Tibial nerve (tissue), 4 donors: ENCODE measurements around the gene ZBTB16.

Experiments
- EP300 ChIP-seq, 2 donors: sonication (generic); formaldehyde crosslinking; IDR thresholded peaks; one replicate each; pipeline ENCODE4 v1.6.1; 2017; ENCODE audit warnings: antibody characterized with exemption in 2 of 2, mild to moderate bottlenecking in 1 of 2
- TF ChIP-seq, protein P1 (sequence below), 5 experiments: fragments of 200-600 bp in 3 of 5; fragments of 450-650 bp in 2 of 5; sonication (generic) in 3 of 5; IDR thresholded peaks; one replicate each; pipeline ENCODE4 v1.5.1; 2016 to 2019; ENCODE audit warnings: antibody characterized with exemption in 5 of 5, mild to moderate bottlenecking in 3 of 5, moderate library complexity in 2 of 5

DNA sequence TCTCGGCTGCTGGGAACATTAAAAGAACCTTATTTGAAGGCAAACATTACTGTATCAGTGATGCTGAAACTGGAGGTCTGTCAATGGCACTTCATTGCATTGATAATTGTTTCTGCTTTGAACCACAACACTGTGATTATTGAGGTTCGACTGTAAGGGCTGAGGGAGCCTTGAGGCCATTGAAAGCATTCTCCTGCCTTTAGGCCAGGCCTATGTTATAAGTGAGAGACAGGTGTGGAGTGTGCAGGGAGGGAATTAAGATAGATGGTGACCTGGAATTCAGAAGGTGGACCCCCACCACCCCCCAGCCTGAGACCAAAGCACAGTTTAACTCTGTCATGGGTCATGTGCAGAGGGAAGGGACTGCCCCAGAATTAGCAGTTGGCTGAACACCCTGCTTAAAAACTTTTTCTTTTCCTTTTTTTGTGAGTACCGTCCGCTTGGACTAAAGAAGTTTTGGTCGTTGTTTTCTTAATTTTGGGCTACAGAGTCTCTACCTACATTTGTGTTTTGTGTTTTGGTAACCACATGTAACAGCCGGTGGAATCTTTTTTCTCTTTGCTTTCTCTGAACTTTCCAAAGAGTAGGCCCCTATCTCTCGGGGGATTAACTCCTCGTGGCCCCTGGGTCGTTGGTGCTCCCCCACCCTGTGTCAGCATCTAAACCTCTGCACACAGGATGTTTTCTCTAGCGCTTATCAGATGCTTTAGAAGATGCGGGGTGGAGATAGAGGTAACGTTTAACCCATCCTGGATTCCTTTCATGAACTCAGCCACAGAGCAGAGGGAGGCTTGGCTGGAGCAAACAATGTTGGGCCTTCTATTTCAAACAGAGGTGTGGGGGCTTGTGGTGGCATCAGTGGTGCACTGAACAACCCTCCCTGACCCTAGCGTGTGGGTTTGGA is 43.7 kb downstream of the ZBTB16 start:
- TF ChIP-seq, protein P1, sequence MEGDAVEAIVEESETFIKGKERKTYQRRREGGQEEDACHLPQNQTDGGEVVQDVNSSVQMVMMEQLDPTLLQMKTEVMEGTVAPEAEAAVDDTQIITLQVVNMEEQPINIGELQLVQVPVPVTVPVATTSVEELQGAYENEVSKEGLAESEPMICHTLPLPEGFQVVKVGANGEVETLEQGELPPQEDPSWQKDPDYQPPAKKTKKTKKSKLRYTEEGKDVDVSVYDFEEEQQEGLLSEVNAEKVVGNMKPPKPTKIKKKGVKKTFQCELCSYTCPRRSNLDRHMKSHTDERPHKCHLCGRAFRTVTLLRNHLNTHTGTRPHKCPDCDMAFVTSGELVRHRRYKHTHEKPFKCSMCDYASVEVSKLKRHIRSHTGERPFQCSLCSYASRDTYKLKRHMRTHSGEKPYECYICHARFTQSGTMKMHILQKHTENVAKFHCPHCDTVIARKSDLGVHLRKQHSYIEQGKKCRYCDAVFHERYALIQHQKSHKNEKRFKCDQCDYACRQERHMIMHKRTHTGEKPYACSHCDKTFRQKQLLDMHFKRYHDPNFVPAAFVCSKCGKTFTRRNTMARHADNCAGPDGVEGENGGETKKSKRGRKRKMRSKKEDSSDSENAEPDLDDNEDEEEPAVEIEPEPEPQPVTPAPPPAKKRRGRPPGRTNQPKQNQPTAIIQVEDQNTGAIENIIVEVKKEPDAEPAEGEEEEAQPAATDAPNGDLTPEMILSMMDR (IDR thresholded peaks at IDR 0.05): no peak
- no peak for TF ChIP-seq EP300 (IDR thresholded peaks at IDR 0.05)
